MM.1S (cell line): Measurements from ENCODE around the gene SLC23A1.

Experiments used
- DNase-seq: peaks from one replicate; pipeline ENCODE4 v3.0.0-alpha.2; 2015
- H2AFZ ChIP-seq: fragments of 300-600 bp; sonication (generic); 2 replicates; pipeline ENCODE4 v1.6.0; 2016; ENCODE audit warnings: antibody characterized with exemption, low read length
- H3F3A ChIP-seq: fragments of 300-600 bp; sonication (generic); 2 replicates; pipeline ENCODE4 v1.6.1; 2016; ENCODE audit warnings: mild to moderate bottlenecking, antibody characterized with exemption, low read length, moderate library complexity, mixed read lengths; ENCODE audit not compliant: insufficient read depth
- H3K27ac ChIP-seq: fragments of 300-600 bp; sonication (generic); 2 replicates; pipeline ENCODE4 v1.5.1; 2016; ENCODE audit warnings: mild to moderate bottlenecking, low read length
- H3K27me3 ChIP-seq: fragments of 300-600 bp; sonication (generic); replicated peaks from 2 replicates; pipeline ENCODE4 v1.6.0; 2016; ENCODE audit warnings: low read length; ENCODE audit not compliant: insufficient read depth
- H3K36me3 ChIP-seq: fragments of 300-600 bp; sonication (generic); replicated peaks from 2 replicates; pipeline ENCODE4 v1.6.1; 2016; ENCODE audit warnings: mild to moderate bottlenecking, low read length, mixed read lengths; ENCODE audit not compliant: insufficient read depth
- H3K4me1 ChIP-seq: fragments of 300-600 bp; sonication (generic); 2 replicates; pipeline ENCODE4 v1.6.1; 2016; ENCODE audit warnings: low read length, mixed read lengths
- H3K4me2 ChIP-seq: fragments of 300-600 bp; sonication (generic); 2 replicates; pipeline ENCODE4 v1.6.0; 2016; ENCODE audit warnings: low read depth, low read length
- H3K4me3 ChIP-seq: fragments of 300-600 bp; sonication (generic); 2 replicates; pipeline ENCODE4 v1.5.1; 2016; ENCODE audit warnings: low read length, mixed read lengths
- H3K79me2 ChIP-seq: fragments of 300-600 bp; sonication (generic); 2 replicates; pipeline ENCODE4 v1.6.1; 2016; ENCODE audit warnings: mixed run types, low read length, mixed read lengths
- H3K9ac ChIP-seq: fragments of 300-600 bp; sonication (generic); 2 replicates; pipeline ENCODE4 v1.6.1; 2016; ENCODE audit warnings: low read length, mixed read lengths
- H3K9me2 ChIP-seq: fragments of 300-600 bp; sonication (generic); replicated peaks from 2 replicates; pipeline ENCODE4 v1.6.1; 2016; ENCODE audit warnings: mild to moderate bottlenecking, low read length, mixed read lengths; ENCODE audit not compliant: insufficient read depth
- H3K9me3 ChIP-seq: fragments of 300-600 bp; sonication (generic); replicated peaks from 2 replicates; pipeline ENCODE4 v1.6.1; 2016; ENCODE audit warnings: mild to moderate bottlenecking, low read length, mixed read lengths; ENCODE audit not compliant: insufficient read depth
- H4K20me1 ChIP-seq: fragments of 300-600 bp; sonication (generic); 2 replicates; pipeline ENCODE4 v1.6.1; 2016; ENCODE audit warnings: mild to moderate bottlenecking, low read length, moderate library complexity, mixed read lengths; ENCODE audit not compliant: insufficient read depth
- EZH2 ChIP-seq: fragments of 300-600 bp; sonication (generic); optimal IDR thresholded peaks from 2 replicates; pipeline ENCODE3; 2017; ENCODE audit warnings: low read depth, mild to moderate bottlenecking, antibody characterized with exemption, low read length, mixed read lengths
- EZH2phosphoT487 ChIP-seq: fragments of 300-600 bp; sonication (generic); IDR thresholded peaks from 2 replicates; pipeline ENCODE4 v1.6.1; 2018; ENCODE audit warnings: antibody characterized with exemption, low read length
- TF ChIP-seq, protein P1 (sequence below): fragments of 300-600 bp; sonication (generic); IDR thresholded peaks from 2 replicates; pipeline ENCODE4 v1.5.1; 2016; ENCODE audit warnings: antibody characterized with exemption, low read length, mixed read lengths

Gene SLC23A1

GRCh38 chr5:139397921-139398320 lies 14.8 kb upstream of the SLC23A1 start:
- no peaks in the 10 kb centered on the region for H4K20me1 ChIP-seq
- H3K27ac ChIP-seq = no peak overlapping the region
- H3K27me3 ChIP-seq = no peaks in the 10 kb centered on the region
- DNase-seq = no peak
- H3F3A ChIP-seq = peaks cover 7% of the 10 kb centered on the region; the same call in 1 of the 2 replicates
- H3K4me3 ChIP-seq = no peak overlapping the region
- no peak overlapping the region for H3K9ac ChIP-seq
- peaks cover 36% of the 10 kb centered on the region for H3K79me2 ChIP-seq
- H3K4me2 ChIP-seq = no peak overlapping the region
- H3K4me1 ChIP-seq = peaks cover 3% of the 10 kb centered on the region
- no peaks in the 10 kb centered on the region for H3K9me3 ChIP-seq
- no peaks in the 10 kb centered on the region for H3K36me3 ChIP-seq
- TF ChIP-seq, protein P1, sequence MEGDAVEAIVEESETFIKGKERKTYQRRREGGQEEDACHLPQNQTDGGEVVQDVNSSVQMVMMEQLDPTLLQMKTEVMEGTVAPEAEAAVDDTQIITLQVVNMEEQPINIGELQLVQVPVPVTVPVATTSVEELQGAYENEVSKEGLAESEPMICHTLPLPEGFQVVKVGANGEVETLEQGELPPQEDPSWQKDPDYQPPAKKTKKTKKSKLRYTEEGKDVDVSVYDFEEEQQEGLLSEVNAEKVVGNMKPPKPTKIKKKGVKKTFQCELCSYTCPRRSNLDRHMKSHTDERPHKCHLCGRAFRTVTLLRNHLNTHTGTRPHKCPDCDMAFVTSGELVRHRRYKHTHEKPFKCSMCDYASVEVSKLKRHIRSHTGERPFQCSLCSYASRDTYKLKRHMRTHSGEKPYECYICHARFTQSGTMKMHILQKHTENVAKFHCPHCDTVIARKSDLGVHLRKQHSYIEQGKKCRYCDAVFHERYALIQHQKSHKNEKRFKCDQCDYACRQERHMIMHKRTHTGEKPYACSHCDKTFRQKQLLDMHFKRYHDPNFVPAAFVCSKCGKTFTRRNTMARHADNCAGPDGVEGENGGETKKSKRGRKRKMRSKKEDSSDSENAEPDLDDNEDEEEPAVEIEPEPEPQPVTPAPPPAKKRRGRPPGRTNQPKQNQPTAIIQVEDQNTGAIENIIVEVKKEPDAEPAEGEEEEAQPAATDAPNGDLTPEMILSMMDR = no peak
- no peak for TF ChIP-seq EZH2
- no peak for TF ChIP-seq EZH2phosphoT487
- H2AFZ ChIP-seq = no peak overlapping the region
- H3K9me2 ChIP-seq = no peaks in the 10 kb centered on the region

DNA sequence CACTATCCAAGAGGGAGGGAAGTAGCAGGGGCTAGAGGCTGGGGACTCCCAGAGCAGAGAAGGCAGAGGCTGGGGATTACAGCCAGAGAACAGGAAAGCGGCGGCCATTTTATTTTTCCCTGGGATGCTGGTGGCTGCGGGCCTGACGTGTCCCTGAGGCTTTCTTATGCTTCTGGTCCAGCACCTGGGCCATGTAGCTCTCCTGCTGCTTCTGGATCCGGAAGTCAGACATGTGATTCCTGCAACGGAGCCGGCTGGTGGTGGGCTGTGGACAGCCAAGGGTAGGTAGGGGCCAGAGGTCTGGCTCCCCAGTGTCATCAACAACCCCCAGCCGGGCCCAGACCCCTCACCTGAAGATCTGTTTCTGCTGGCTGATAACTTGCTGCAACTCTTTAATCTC lies 13.6 kb upstream of the SLC23A1 start:
- no peak overlapping the region for H3K9ac ChIP-seq
- no peaks in the 10 kb centered on the region for H4K20me1 ChIP-seq
- peaks cover 39% of the 10 kb centered on the region for H3K79me2 ChIP-seq
- H3K4me3 ChIP-seq = no peak overlapping the region
- no peak overlapping the region for H2AFZ ChIP-seq
- H3F3A ChIP-seq = peaks cover 14% of the 10 kb centered on the region; the same call in 1 of the 2 replicates
- TF ChIP-seq EZH2 = no peak
- no peak for TF ChIP-seq EZH2phosphoT487
- TF ChIP-seq, protein P1 = no peak
- H3K36me3 ChIP-seq = no peaks in the 10 kb centered on the region
- no peak for DNase-seq
- no peak overlapping the region for H3K4me2 ChIP-seq
- H3K4me1 ChIP-seq = peaks cover under 1% of the 10 kb centered on the region
- H3K9me2 ChIP-seq = no peaks in the 10 kb centered on the region
- no peak overlapping the region for H3K27ac ChIP-seq
- H3K9me3 ChIP-seq = no peaks in the 10 kb centered on the region
- H3K27me3 ChIP-seq = no peaks in the 10 kb centered on the region

- H3K9me3 ChIP-seq = no peaks in the 10 kb centered on the region
- H3K9me2 ChIP-seq = no peaks in the 10 kb centered on the region
- no peak overlapping the region for H3K4me3 ChIP-seq
- peaks cover 7% of the 10 kb centered on the region for H3K4me1 ChIP-seq
- no peaks in the 10 kb centered on the region for H3K36me3 ChIP-seq
- H2AFZ ChIP-seq = no peak overlapping the region
- H3K27ac ChIP-seq = no peak overlapping the region
- no peaks in the 10 kb centered on the region for H3K27me3 ChIP-seq
- TF ChIP-seq, protein P1 = no peak
- no peak for TF ChIP-seq EZH2phosphoT487
- no peak for TF ChIP-seq EZH2
- no peak overlapping the region for H3K4me2 ChIP-seq
- peaks cover 45% of the 10 kb centered on the region for H3K79me2 ChIP-seq
- H3K9ac ChIP-seq = no peak overlapping the region
- no peaks in the 10 kb centered on the region for H4K20me1 ChIP-seq
- no peak for DNase-seq
- peaks cover 20% of the 10 kb centered on the region for H3F3A ChIP-seq
Measured at GRCh38 chr5:139395844-139396640, 12.9 kb upstream of the SLC23A1 start.
